HG02885 (cell line): ENCODE data around the gene SEMA6B.

ENCODE experiments used
- ATAC-seq: cut with Tn5 transposase; IDR thresholded peaks from one replicate; pipeline ENCODE4 v1.9.1; 2021; ENCODE audit warnings: mild to moderate bottlenecking; ENCODE audit not compliant: unreplicated experiment, poor library complexity

Gene SEMA6B

GRCh38 chr19:4588291-4588761 lies 28.8 kb upstream of the SEMA6B start:
- ATAC-seq, result no peak

GRCh38 chr19:4587527-4587926 lies 28.0 kb upstream of the SEMA6B start:
- no peak for ATAC-seq

- ATAC-seq, result no peak
Observed at GRCh38 chr19:4586691-4587090, 27.2 kb upstream of the SEMA6B start.

GRCh38 chr19:4586245-4586644 lies 26.8 kb upstream of the SEMA6B start:
- no peak for ATAC-seq

GRCh38 chr19:4585556-4585955 lies 26.1 kb upstream of the SEMA6B start:
- no peak for ATAC-seq

- ATAC-seq, result no peak
Observed at GRCh38 chr19:4584670-4585460, 25.4 kb upstream of the SEMA6B start.

GRCh38 chr19:4583961-4584669 lies 24.6 kb upstream of the SEMA6B start:
- no peak for ATAC-seq

GRCh38 chr19:4582980-4583842 lies 23.7 kb upstream of the SEMA6B start:
- no peak for ATAC-seq

GRCh38 chr19:4581666-4582553 lies 22.4 kb upstream of the SEMA6B start:
- no peak for ATAC-seq

- ATAC-seq, result no peak
Observed at GRCh38 chr19:4580961-4581665, 21.6 kb upstream of the SEMA6B start.

- ATAC-seq, result no peak
Observed at GRCh38 chr19:4580021-4580901, 20.8 kb upstream of the SEMA6B start.

- no peak for ATAC-seq
Observed at GRCh38 chr19:4579389-4579788, 19.9 kb upstream of the SEMA6B start.

GRCh38 chr19:4578552-4579248 lies 19.2 kb upstream of the SEMA6B start:
- ATAC-seq, result no peak

GRCh38 chr19:4577020-4577782 lies 17.7 kb upstream of the SEMA6B start:
- ATAC-seq, result no peak

GRCh38 chr19:4576016-4576933 lies 16.8 kb upstream of the SEMA6B start:
- ATAC-seq, result no peak
